ENCODE results near the gene HOPX.

Gene HOPX

DNA sequence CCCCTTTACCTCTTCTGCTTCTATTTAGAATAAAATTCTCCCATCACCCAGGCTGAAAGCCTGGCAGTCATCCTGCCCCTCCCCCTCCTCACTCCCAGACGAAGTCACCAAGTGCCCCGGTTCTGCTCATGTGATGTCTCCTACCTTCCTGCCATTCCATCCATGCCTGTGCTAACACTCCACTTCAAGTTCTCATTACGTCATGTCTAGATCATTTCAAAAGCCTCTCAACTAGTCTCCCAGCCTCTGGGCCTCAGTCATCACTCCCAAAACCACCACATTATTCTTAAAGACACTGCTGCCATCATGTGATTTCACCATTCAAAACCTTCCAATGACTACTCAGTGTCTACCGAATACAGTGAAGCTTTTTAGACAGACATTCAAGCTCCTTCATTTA, 17.2 kb upstream of the HOPX start:
- TF ChIP-seq, protein P1, sequence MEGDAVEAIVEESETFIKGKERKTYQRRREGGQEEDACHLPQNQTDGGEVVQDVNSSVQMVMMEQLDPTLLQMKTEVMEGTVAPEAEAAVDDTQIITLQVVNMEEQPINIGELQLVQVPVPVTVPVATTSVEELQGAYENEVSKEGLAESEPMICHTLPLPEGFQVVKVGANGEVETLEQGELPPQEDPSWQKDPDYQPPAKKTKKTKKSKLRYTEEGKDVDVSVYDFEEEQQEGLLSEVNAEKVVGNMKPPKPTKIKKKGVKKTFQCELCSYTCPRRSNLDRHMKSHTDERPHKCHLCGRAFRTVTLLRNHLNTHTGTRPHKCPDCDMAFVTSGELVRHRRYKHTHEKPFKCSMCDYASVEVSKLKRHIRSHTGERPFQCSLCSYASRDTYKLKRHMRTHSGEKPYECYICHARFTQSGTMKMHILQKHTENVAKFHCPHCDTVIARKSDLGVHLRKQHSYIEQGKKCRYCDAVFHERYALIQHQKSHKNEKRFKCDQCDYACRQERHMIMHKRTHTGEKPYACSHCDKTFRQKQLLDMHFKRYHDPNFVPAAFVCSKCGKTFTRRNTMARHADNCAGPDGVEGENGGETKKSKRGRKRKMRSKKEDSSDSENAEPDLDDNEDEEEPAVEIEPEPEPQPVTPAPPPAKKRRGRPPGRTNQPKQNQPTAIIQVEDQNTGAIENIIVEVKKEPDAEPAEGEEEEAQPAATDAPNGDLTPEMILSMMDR (IDR thresholded peaks at IDR 0.05), result no peak

DNA sequence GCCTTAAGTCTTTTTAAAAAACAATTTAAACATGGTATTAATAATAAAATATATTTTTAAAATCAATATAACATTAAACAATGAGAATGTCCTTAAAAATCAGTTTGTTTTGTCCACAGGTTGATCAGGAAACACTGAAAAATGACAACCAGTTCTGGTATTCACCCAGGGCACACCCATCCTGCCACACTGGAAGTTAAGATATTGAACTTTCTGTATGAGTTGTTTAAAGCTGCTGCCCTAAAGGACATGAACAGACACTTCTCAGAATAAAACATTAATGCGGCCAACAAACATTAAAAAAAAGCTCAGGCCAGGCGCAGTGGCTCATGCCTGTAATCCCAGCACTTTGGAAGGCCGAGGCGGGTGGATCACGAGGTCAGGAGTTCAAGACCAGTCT, 15.0 kb upstream of the HOPX start:
- TF ChIP-seq, protein P1 (IDR thresholded peaks at IDR 0.05), result no peak

DNA sequence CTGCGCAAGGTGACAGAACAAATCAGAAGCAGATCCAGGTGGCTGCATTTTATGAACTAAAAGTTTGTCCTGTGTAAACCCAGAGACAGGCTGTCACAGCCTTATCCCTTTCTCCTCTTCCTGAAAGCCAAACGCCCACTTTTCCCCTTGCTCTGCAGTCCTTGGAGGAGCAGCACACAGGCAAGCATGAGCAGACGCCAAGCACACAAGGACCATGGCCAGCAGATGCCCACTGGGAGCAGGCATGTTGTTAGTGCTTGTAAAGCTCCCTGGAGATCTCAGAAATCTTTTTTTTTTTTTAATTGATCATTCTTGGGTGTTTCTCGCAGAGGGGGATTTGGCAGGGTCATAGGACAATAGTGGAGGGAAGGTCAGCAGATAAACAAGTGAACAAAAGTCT, 11.5 kb upstream of the HOPX start:
- TF ChIP-seq, protein P1 (IDR thresholded peaks at IDR 0.05), result no peak

DNA sequence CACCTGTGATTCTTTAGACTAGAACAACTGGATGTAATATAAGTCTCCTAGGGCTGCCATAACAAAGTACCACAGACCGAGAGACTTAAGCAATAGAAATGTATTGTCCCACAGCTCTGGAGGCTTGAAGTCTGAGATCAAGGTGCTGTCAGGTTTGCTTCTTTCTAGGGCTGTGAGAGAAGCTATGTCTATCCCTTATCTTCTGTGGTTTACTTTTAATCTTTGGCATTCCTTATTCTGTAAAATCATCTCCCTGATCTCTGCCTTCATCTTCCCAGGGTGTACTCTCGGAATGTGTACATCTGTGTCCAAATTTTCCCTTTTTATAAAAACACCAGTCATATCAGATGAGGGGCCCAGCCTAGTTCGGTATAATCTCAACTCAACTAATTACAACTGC, 10.3 kb upstream of the HOPX start:
- TF ChIP-seq, protein P1 (IDR thresholded peaks at IDR 0.05), result no peak

DNA sequence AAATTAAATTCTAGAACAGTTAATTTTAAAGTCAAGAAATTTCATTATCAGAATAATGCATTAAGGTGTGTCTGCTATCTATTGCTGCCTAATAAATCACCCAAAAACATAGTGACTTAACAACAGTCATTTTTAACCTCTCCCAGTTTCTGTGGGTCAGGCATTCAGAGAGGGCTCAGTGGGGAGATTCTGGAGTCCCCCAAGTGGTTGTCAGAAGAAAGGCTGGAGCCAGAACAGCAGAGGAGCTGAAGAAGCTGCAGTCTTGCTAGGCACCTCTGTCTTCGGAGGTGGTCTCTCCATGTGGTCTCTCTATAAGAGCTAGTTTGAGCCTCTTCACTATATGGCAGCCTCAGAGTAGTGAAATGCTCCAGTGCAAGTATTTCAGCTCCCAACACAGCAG, 9.3 kb upstream of the HOPX start:
- TF ChIP-seq, protein P1 (IDR thresholded peaks at IDR 0.05), result no peak

DNA sequence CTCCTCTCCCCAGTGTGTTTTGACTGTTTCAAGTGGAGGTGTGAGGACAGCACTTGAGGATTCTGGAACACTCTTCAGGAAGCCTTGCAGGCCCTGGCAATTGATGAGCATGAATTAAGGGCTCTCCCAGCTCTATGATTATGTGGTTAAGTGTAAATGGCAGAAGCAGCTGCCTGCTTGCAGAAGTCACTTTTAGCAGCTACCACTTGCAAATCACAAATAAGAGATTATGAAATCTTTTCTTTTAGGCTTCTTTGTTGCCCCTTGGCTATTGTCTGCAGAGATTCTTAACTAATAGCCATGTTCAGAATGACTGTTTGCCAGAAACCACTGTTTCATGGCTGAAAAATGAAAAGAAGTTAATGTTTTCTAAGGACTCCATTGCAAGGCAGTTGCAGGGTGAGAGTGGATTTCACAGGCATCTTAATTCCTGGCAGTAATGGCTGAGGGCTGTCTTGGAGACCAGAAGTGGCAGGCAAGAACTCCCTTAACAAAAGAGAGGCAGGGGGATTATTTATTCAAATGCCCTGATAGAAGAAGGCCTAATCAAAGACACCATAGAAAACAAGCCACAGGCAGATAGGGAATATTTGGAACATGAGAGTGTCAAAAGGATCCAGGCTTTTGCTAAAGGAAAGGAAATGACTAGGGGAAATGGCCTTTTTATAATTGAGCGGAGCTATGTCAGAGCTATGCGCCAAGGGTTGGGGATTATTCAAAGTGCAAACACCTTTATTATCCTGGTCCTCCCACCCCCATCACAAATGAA, 8.3 kb upstream of the HOPX start:
- TF ChIP-seq, protein P1 (IDR thresholded peaks at IDR 0.05), result no peak

DNA sequence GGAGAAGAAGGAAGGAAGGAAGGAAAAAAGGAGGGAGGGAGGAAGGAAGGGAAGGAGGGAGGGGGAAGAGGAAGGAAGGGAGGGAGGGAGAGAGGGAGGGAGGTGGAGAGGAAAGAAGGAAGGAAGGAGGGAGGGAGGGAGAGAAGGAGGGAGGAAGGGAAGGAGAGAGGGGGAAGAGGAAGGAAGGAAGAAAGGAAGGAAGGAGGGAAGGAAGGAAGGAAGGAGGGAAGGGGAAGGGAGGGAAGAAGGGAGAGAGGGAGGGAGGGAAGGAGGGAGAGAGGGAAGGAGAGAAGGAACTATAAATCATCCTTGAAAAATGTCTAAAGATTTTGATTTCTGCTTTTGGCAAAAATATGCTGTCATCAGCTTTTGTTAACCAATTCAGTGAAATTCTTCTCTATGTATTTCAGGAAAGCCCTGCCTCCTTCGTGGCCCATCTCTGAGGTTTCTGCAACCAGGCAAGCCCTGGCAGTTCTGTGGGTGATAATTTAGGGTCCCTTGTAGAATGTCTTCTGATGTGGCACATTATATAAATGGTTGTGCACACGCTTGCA, 7.1 kb upstream of the HOPX start:
- TF ChIP-seq, protein P1 (IDR thresholded peaks at IDR 0.05), result no peak
